PFSK-1 (cell line): Measurements from ENCODE around the gene MYH7.

Experiments used
- FOXP2 ChIP-seq: optimal IDR thresholded peaks from 2 replicates; pipeline ENCODE3; 2011; ENCODE audit warnings: borderline replicate concordance, control low read depth, inconsistent platforms; ENCODE audit not compliant: insufficient read depth; ENCODE audit errors: extremely low read length, extremely low read depth
- POLR2AphosphoS5 ChIP-seq: IDR thresholded peaks from 2 replicates; pipeline ENCODE4 v1.6.1; 2012; ENCODE audit warnings: low read depth, mild to moderate bottlenecking, control low read depth, low read length, moderate library complexity
- REST ChIP-seq, 2 experiments: IDR thresholded peaks; 2 replicates each; pipeline versions ENCODE4 v1.6.1 to v1.8.0; 2011 to 2012; ENCODE audit warnings: low read depth in 2 of 2, low read length in 2 of 2, control low read depth in 1 of 2, inconsistent platforms in 1 of 2, mild to moderate bottlenecking in 1 of 2, moderate library complexity in 1 of 2; ENCODE audit not compliant: insufficient read depth in 1 of 2
- SIN3A ChIP-seq: IDR thresholded peaks from 2 replicates; pipeline ENCODE4 v1.6.1; 2012; ENCODE audit warnings: mild to moderate bottlenecking, low read length, moderate library complexity, borderline replicate concordance; ENCODE audit not compliant: insufficient read depth
- TAF1 ChIP-seq: IDR thresholded peaks from 2 replicates; pipeline ENCODE4 v1.6.1; 2012; ENCODE audit warnings: low read length, control low read depth, borderline replicate concordance; ENCODE audit not compliant: insufficient read depth

MYH7 gene

GRCh38 chr14:23439107-23439835, 3.8 kb upstream of the MYH7 start:
- no peak for TF ChIP-seq SIN3A
- no peak for TF ChIP-seq POLR2AphosphoS5
- TF ChIP-seq TAF1: no peak
- TF ChIP-seq REST (IDR thresholded peaks at IDR 0.05; ENCODE audit: insufficient read depth in 1 of 2, low read depth in 2 of 2, low read length in 2 of 2): no peak
- no peak for TF ChIP-seq FOXP2

- TF ChIP-seq TAF1 (no peak), REST (IDR thresholded peaks at IDR 0.05; ENCODE audit: insufficient read depth in 1 of 2, low read depth in 2 of 2, low read length in 2 of 2) (no peak), FOXP2 (no peak), POLR2AphosphoS5 (no peak), SIN3A (no peak)
Observed at GRCh38 chr14:23438101-23438971, 2.9 kb upstream of the MYH7 start.

- TF ChIP-seq FOXP2 (no peak), REST (IDR thresholded peaks at IDR 0.05; ENCODE audit: insufficient read depth in 1 of 2, low read depth in 2 of 2, low read length in 2 of 2) (no peak), SIN3A (no peak), POLR2AphosphoS5 (no peak), TAF1 (no peak)
Observed at GRCh38 chr14:23437133-23438100, 2.0 kb upstream of the MYH7 start.

- TF ChIP-seq SIN3A: no peak
Observed at GRCh38 chr14:23436327-23437132, 1.1 kb upstream of the MYH7 start.
